GDM1 (cell line): ENCODE measurements around the gene BPI.
"Not testable (repeated sequence)": the region's sequence is repeated elsewhere in the genome, so short reads cannot be mapped to it uniquely, and the experiment has no call there.

Experiments
- DNase-seq: peaks from one replicate; lab custom pipeline; 2025; lab: John Stamatoyannopoulos, UW

BPI gene

DNA sequence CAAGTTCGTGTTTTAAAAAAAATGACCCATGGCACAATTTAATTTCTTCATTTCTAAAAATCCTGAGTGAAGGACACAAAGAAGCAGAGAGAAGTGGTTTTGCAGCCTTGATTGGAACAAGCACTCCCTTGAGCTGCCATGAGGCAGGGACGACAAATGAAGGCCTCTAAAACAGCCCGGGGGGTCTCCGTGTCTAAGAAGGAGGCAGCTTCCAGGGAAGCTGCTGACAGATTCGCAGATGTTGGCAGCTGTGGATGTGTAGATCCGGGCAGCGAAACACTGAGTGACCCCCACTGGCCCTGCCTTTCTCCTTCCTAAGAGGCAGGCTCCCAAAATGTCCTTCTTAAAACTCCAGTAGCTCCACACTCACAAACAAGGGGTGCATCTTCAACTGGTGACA lies 32.8 kb downstream of the BPI start:
- no peak for DNase-seq

DNA sequence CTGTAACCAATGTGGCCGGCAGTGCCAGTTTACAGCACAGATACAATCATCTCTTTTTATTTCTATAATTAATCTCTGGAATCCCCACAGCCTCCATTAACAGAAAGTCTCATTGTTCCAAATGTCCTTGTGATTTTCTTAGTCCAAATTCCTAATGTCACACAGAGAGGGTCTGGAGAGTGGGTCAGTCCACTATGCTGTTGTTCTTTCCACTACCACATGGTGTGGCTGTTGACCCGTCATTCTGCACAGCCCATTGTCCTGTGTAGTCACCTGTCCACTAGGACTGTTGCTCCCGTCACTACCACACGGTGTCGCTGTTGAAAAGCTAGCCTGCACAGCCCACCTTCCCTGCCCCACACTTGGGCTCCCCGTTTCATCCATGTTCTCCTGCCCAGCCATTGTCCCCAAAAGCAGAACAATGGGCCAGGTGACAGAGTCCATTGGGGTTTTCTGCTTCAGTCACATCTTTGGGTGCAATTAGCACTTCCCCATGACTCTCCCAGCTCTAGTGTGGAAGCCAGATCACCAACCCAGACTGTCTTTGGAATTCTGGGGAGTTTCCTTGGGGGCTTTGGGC lies 33.7 kb downstream of the BPI start:
- DNase-seq = no peak

DNA sequence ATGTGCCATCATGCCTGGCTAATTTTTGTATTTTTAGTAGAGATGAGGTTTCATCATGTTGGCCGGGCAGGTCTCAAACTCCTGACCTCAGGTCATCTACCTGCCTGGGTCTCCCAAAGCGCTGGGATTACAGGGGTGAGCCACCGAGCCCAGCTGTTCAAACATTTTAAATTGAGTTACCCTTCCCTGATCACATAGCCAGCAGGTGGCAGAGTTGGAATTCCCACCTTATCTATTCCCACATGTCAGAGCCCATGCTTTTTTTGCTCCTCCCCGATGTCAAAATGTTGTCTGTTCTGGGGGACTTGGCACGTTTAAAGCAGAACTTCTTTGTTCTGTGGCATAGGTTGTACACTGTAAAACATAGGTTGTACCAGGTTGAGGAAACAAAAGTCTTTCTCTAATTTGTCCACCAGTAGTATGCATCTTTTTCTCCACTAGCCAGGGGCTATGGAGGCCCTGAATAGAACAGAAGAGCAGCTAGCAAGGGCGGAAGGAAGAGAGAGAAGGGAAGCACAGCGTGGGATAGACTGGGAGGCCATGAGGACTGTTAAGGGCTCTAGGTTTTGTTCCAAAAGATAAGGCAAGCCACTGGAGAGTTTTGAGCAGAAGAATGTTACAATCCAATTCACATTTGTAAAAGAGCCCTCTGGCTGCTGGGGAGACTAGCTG lies 35.0 kb downstream of the BPI start:
- no peak for DNase-seq

DNA sequence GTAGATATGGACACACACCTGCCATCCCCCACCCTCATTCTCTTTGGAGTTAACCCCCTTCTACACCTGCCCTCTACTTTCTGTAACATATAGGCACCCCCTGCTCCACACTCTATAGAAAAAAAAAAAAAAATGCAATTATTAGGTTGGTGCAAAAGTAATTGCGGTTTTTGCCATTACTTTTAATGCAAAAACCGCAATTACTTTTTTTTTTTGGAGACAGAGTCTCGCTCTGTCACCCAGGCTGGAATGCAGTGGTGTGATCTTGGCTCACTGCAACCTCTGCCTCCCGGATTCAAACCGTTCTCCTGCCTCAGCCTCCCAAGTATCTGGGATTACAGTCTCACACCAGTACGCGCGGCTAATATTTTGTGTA lies 35.6 kb downstream of the BPI start:
- DNase-seq = not testable (repeated sequence)

DNA sequence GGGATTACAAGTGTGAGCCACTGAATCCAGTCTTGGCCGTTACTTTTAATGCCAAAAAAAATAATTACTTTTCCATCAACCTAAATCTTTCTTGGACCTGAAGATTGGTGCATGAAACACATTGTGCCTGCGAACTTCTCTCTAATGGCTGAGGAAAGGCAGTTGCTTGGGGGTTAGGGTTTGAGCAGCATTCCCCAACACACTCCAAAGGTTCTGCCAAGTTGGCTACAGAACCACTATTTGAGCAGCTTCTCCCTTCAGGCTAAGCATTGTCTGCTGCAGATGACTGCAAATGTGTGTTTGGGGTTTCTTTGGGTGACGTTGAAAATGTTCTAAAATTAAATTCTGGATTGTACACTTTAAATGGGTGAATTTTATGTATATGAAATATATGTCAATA lies 36.0 kb downstream of the BPI start:
- no peak for DNase-seq

DNA sequence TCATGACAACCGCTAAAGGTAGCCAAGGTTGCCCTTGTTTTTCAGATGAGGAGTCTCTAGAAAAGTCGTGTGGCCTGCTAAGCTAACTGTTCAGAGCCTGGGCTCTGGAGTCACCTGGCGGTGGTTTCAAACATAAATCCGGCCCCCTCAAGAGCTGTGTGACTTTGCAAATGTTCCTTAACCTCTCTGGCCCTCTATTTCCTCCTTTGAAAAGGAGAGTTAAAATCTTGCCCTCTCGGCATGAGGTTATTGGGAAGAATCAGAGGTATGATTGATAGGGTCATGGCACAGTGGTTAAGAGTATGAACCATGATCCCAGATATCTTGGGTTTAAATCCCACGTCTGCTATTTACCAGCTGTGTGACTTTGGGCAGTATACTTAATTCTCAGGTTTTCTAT lies 36.7 kb downstream of the BPI start:
- DNase-seq = no peak

DNA sequence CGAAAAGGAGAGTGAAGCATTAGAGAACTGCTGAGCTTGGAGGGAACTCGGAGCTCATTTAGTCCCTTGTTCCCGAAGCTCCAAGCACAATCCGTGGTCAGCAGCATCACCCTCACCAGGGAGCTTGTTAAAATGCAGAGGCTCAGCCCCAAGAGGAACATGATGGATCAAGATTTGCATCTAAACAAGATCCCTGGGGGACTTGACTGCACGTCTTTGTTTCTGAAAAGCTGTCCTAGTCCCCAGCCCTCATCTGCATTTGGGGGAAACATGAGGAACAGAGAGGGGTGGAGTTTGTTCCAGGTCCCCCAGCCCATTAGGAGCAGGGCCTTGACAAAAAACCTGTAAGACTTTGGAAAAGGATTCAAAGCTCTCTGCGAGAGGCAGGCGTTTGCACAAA lies 38.3 kb downstream of the BPI start:
- no peak for DNase-seq

DNA sequence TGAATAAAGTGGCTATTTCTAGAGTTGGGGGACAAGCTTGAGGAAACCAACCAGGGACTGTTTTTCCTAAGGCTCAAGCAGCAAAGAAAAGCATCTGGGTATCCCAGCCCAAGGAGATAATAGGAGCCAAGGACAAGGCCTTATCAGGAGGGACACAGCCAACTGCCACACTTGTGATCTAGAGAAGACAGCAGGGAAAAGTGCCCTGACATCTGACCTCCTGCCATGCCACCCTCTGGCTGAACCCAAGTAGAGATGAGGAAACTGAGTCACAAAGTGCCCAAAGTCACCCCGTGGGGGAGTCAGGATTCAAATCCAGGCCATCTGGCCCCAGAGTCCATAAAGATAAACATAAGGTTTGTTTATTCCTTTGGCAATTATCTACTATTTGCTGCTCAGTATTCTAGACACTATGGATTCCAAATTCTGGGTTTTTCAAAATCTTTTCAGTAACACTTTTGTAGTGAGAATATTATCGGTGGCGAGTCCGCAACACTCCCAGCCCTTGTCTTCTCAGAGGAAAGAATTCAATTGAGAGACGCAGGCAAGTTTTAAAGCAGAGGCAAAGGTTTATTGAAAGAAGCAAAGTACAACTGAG lies 38.9 kb downstream of the BPI start:
- no peak for DNase-seq

DNA sequence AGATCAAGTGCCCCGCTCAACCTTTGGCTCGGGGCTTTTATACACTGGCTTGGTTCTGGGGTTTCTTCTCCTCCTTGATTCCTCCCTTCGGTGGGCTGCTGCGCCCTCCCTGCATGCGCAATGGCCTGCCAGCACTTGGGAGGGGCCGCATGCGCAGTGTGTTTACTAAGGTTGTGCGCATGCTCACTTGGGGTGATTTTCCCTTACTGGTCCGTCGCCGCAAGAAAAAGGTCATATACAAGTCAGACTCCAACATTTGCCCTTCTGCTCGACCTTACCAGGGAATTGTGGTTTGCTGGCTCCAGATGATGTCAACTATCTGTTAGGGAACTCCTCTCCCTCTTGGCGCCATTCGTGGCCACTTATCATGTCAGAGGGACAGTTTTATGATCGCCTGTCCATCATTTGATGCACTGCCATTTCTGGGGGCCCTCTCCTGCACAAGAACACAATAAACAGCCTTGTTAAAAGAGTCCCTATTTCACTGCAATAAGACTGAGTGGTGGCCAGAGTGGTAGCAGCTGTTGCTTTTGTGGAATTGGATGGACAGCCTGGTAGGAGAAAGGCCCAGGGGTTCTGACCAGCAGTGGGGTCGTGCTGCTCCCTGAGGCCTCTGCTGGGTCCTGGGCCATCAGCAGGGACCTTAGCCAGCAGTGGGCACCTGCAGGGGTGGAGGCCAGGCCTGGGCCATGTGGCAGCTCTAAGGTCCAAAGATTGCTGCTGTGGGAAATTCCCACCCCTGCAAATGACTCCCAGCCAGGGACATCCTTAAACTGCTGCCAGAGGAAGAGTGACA lies 39.6 kb downstream of the BPI start:
- no peak for DNase-seq

DNA sequence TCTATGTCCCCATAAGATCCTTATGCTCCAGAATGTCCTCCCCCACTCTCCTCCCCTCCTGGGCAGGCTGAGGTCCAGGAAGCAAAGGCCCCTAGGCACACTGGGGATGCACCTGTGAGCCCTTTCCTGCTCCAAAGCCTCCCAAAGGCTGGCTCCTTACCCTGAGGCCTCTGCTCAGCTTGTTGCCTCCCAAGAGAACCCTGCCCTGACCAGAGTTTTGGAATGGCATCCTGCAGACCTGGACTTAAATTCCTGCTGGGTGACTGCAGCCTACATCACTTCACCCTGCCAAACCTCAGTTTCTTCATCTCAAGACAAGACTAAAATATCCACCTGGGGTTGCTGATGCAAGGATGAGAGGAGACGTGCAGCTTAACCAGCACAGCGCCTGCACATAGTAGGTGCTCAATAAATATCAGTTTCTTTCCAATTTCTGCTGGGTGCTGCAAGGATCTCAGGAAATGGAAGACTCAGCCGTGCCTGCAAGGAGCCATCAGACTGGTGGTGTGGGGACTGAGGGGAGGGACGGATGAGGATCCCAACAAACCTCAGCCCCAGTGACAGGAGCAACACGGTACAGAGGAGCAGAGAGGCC lies 40.2 kb downstream of the BPI start:
- no peak for DNase-seq

DNA sequence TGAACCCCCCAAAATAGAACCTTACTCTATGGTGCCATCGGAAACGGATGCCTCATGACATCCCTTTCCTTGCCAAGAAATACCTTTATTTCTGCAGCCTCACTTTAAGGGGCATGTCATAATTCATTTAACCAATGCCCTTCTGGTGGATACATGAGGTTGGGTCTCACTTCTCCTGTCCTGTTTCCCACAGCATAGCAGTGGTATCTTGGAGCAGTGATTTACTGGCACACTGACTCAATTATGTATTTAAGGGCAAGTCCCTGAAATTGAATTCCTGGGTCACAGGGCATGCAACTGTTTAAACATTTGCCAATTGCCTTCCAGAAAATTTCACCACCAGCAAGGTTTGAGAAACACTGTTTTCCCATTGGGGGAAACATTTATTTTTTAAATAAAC lies 41.7 kb downstream of the BPI start:
- no peak for DNase-seq

DNA sequence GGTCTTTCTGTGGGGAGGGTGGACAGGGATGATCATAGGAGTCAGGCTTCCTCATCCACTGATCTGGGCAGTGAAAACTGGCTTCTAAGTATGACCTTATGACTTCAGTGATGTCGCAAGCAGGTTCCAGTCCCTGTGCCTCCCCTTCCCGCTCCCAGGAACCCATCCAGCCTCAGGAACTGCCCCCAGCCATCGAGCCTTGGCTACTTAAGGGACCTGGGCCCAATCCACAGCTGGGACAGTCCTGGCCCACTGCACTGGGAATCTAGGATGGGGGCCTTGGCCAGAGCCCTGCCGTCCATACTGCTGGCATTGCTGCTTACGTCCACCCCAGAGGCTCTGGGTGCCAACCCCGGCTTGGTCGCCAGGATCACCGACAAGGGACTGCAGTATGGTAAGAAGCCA lies 42.3 kb downstream of the BPI start, which contains the start of gene LBP:
Gene LBP, plus strand, starts transcription at position 236 of the 405 bp plus-strand sequence. Its CDS starts 35 bp downstream, at position 271.
- no peak for DNase-seq

DNA sequence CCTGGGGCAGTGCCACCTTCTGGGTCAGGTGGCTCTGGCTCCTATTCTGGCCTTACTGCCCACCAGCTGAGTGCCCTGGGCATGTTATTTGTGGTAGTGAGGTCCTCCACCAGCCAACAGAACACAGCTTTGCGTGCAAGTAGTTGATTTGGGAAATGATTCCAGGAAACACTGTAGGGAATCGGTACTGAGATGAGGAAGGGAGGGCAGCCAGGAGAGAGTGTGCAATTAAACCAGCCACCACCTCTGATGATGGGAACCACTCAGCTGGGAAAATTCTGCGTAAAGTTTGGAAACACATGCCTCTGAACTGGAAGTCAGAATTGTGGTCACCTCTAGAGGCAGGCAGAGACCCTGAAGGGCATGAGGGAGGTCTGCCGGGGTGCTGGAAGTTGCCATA lies 42.8 kb downstream of the BPI start:
- DNase-seq = no peak

DNA sequence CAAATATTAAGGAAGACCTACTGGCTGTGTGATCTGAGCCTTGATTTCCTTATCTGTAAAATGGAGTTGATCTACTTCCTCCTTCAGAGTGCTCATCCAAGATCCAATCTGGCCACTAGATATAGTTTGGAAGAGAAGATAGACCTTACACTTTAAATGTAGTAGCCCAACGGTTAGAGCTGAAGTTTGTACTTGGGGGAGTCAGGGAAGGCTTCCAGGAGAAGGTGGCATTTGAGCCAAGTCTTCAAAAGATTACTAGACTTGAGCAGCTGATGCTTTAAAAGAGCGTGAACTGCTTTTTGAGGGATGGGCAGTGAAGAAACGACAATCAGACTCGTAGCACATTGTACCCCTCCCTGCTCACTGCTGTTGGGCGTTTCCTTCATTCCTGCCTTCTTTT lies 45.9 kb downstream of the BPI start:
- no peak for DNase-seq

DNA sequence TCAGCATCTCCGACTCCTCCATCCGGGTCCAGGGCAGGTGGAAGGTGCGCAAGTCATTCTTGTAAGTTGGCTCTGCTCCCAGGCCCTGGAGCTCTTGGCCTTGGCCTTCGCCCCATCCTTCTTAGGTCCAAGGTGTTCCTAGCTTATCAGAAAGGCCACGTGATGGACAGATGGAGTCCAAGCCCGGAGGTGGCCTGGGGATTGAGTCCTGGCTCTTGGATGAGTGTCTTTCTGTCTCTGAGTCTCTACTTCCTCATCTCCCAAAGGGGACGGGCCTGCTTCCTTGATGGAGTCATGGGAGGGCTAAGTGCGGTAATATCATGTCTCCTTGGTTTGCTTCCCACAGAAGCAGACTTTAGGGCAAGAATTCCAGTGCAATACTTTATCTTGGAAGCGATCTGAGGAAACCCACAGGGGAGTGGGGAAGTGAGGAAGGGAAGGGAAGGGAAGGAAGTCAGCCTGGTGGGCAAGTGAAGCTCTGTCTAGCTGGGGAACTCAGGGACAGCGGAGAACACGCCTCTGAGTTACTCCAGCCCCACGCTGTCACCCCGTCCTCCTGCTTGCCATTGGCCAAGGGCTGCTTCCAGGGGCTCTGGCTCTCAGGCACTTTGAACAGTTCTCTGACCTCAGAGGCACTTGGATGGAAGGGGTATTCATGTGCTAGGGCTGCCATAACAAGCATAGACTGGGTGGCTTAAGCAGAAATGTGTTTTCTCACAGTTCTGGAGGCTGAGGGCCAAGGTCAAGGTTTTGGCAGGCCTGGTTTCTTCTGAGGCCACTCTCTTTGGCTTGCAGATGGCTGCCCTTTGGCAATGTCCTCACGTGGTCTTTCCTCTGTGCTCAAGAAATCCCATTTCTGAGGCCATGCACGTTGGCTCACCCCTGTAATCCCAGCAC lies 47.2 kb downstream of the BPI start:
- no peak for DNase-seq

DNA sequence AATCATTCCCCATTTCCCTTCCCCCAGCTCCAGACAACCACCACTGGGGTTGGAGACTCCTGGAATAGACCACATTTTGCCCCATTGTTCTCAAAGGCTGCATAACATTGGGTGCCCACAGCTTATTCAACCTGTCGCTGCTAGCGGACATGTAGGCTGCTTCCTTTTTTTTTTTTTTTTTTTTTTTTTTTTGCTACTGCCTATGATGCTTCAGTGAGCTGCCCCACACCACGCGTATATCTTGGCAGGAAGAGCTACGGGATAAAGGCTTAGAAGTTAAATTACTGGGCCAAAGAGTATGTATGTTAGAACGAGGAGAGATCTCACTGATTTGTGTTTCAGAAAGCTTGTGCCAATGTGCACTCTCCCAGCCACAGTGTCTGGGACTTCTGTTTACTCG lies 49.4 kb downstream of the BPI start:
- no peak for DNase-seq

DNA sequence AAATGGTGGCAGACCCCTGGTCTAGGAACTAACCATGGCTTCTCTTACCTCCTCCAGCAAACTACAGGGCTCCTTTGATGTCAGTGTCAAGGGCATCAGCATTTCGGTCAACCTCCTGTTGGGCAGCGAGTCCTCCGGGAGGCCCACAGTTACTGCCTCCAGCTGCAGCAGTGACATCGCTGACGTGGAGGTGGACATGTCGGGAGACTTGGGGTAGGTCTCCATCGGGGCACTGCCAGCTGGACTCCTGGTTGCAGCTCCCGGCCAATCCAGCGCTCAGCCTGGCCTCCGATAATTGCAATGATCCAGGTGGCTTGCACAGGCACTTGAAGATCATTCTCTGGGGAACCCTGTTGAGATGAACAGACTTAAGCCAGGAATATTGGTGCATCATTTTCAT lies 50.3 kb downstream of the BPI start:
- DNase-seq = no peak

DNA sequence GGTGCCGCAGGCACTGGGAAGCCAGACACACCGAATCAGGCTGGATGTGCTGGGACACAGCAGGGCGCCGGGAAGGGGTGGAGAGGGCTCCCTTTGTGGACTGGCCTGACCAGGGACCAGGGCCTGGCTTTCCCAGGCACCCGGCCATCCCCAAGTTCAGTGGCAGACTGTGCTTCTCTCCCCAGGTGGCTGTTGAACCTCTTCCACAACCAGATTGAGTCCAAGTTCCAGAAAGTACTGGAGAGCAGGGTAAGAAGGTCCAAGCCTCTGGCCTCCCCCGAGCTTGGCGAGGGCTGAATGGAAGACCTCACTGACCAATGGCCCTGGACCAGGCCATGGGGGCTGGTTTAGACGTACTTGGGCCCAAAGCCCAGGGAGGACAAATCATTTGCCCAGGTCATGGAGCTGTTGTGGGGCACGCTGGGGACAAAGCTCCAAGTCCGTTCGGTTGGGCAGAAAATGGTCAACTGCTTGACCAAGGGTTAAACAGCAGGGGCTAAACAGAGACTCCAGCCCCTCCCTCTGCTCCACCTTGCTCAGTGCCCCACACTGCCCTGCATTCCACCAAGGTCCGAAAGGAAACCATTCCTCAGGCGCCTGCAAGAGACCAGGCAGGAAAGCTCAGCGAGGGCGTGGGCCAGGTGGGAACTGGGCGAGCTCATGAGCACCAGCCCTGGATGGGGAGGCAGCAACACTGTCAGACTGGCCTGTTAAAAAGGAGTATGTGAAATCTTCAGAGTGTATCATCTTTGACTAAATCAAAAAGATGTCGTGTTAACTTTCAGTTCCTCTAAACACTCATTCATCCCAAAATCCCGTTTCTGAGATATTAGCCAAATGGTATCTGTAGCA lies 51.4 kb downstream of the BPI start:
- DNase-seq = no peak

DNA sequence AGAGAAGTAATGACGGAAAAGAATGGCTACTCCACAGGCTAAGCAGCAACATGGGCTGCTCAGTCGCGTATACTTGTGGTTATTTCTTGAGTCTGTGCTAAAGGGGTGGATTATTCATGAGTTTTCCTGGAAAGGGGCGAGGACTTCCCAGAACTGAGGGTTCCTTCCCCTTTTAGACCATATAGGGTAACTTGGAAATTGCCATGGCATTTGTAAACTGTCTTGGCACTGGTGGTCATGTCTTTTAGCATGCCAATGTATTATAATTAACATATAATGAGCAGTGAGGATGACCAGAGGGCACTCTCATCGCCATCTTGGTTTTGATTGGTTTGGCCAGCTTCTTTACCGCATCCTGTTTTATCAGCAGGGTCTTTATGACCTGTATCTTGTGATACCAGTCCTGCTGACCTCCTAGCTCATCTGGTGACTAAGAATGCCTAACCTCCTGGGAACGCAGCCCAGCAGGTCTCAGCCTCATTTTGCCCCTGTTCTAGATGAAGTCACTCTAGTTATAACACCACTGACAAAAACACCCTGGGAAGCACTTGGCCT lies 53.8 kb downstream of the BPI start:
- DNase-seq = no peak

DNA sequence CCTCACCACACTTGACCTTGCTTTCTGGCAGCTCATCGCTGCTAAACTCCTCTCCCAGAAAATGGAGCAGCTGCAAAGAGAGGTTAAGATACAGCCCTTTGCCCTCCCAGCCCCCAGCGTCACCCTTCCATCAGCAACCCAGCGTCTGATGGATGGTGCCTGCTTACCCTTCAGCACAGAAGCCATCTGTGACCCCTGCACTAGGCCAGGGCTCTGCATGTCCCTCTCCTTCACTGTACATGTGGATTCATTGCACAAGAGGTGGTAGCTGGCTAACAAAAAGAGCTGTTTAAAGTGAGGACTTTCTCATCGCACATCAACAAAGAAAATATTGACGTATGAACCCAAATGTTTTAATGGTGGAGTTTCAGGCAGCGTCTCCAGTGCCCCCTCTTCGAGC lies 54.6 kb downstream of the BPI start:
- DNase-seq = no peak
